BLaER1 treated with 17β-estradiol and CSF1 and Interleukin-3, amounts not matched to agents 10 nM and 100 nM (cell line): ENCODE measurements around the gene SH3RF1.
A peak's percentile ranks its signal among the peaks of the same experiment; 100 is the strongest.

Source experiments
- H3K27ac ChIP-seq, 11 experiments: shearing (Covaris generic); formaldehyde crosslinking; 2 replicates each; pipeline ENCODE4 v1.8.1; 2022
- H3K27me3 ChIP-seq, 11 experiments: shearing (Covaris generic); formaldehyde crosslinking; 2 replicates each; pipeline ENCODE4 v1.8.1; 2022
- H3K36me3 ChIP-seq, 11 experiments: shearing (Covaris generic); formaldehyde crosslinking; 2 replicates each; pipeline ENCODE4 v1.8.1; 2022
- H3K4me1 ChIP-seq, 10 experiments: shearing (Covaris generic); formaldehyde crosslinking; 2 replicates each; pipeline ENCODE4 v1.8.1; 2022
- H3K4me2 ChIP-seq, 11 experiments: shearing (Covaris generic); formaldehyde crosslinking; 2 replicates each; pipeline ENCODE4 v1.8.1; 2022
- H3K4me3 ChIP-seq, 10 experiments: shearing (Covaris generic); formaldehyde crosslinking; 2 replicates each; pipeline ENCODE4 v1.8.1; 2022
- H3K9ac ChIP-seq, 11 experiments: shearing (Covaris generic); formaldehyde crosslinking; 2 replicates each; pipeline ENCODE4 v1.8.1; 2022
- H3K9me3 ChIP-seq, 11 experiments: shearing (Covaris generic); formaldehyde crosslinking; replicated peaks in 1 of 11; 2 replicates each; pipeline ENCODE4 v1.8.1; 2022
- H4K20me1 ChIP-seq, 11 experiments: shearing (Covaris generic); formaldehyde crosslinking; 2 replicates each; pipeline ENCODE4 v1.8.1; 2022
- Cebpa-rat ChIP-seq, 11 experiments: shearing (Covaris generic); IDR thresholded peaks; 2 replicates each; pipeline ENCODE4 v1.8.1; 2022

SH3RF1 gene

DNA sequence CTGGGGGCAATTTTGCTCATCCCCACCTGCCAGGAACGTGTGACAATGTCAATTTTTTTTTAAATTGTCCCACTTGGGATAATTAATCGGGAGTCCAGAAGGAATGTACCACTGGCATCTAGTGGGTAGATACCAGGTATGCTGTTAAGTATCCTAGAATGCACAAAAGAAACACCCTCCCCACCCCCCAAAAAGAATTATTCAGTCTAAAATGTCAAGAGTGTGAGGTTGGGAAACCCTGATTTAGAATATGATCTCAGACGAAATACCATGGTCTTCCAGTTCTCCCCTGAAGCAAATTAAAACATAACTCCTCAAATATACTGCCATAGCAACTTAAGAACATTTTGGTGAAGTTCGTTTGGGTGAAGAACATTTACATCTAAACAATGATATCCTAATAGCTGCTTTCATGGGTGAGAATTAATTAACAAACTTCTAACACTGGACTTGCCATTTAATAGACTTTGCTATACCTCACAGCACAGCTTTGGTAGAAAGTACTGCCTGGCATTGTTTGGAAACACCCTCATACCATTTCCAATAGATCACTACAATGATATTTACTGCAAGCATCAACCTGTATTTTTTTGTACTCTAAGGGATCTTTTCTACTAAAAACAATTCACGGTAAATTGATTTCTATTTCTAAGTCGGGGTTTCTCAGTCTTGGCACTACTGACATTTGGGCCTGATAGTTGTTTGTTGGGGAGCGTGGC, 36.5 kb downstream of the SH3RF1 start:
- Histone ChIP-seq H3K4me2 (peak overlapping the region in 7 of 11 experiments; percentile 5 to 45 (median 39); a peak in 11 of 22 replicates), H3K36me3 (peaks cover 0 to 58% (median 20%) of the 10 kb centered on the region in 11 experiments; a peak in 12 of 22 replicates), H3K27ac (peak overlapping the region in 4 of 11 experiments; percentile 9 to 43 (median 17); a peak in 3 of 22 replicates), H3K9ac (no peak overlapping the region), H3K9me3 (no peaks in the 10 kb centered on the region), H4K20me1 (peaks cover 3 to 99% (median 55%) of the 10 kb centered on the region in 11 experiments; a peak in 19 of 22 replicates), H3K27me3 (no peaks in the 10 kb centered on the region), H3K4me1 (peaks cover 9 to 26% (median 21%) of the 10 kb centered on the region in 10 experiments), H3K4me3 (no peak overlapping the region)
- no peak for TF ChIP-seq Cebpa-rat (IDR thresholded peaks at IDR 0.05)

DNA sequence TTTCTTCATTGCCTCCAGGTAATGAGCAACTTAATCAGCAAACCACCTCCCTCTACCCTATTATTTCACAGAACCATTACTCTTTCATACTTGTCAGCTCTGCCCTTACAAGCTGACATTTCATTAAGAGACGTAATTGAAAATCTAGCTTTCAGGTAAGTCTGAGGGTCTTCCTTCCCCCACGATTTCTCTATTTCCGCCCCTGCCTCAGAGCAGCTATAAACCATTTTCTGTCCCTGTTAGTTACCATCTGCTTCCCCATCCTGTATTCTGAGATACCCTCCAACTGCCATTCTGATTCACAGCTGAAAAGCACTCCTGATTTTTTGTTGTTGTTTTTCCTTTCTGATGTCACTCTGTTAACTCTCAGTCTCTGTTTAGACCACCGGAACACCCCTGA, 37.1 kb downstream of the SH3RF1 start:
- Histone ChIP-seq H3K27ac (peak overlapping the region in 3 of 11 experiments; percentile 9 to 22 (median 12); a peak in 2 of 22 replicates), H3K4me1 (peaks cover 13 to 28% (median 23%) of the 10 kb centered on the region in 10 experiments), H3K9ac (no peak overlapping the region), H3K36me3 (peaks cover 0 to 59% (median 20%) of the 10 kb centered on the region in 11 experiments; a peak in 14 of 22 replicates), H3K4me2 (peak overlapping the region in 7 of 11 experiments; percentile 5 to 45 (median 39); a peak in 9 of 22 replicates), H3K4me3 (no peak overlapping the region), H4K20me1 (peaks cover 3 to 99% (median 49%) of the 10 kb centered on the region in 11 experiments; a peak in 19 of 22 replicates), H3K9me3 (no peaks in the 10 kb centered on the region), H3K27me3 (no peaks in the 10 kb centered on the region)
- TF ChIP-seq Cebpa-rat (IDR thresholded peaks at IDR 0.05) = no peak

DNA sequence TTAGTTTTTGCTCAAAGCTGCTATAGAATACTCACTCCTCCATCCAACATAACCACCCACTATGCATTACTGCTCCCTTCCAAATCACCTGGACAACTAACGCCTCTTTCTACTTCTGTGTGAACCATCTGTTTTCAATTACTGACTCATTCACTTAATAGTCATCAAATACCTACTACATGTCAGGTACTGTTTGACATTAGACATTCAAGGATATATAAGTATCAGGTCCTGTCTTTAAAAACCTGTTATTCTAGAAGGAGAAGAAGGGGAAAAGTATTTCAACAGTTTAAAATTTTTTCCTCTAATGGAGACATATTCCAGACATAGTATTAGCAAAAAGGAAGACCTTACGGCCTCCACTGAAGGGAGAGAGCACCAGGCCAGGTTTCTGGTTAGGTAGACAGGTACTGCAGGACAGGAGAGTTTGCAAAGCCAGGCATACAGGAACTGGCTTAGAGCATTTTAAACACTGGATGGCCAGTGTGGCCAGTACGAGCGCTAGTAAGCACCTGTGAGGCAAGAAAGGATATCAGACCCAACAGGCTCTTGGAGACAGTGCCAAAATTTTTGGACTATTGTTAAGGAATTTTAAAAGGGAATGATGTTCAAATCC, 39.0 kb downstream of the SH3RF1 start:
- no peaks in the 10 kb centered on the region for H3K9me3 ChIP-seq

DNA sequence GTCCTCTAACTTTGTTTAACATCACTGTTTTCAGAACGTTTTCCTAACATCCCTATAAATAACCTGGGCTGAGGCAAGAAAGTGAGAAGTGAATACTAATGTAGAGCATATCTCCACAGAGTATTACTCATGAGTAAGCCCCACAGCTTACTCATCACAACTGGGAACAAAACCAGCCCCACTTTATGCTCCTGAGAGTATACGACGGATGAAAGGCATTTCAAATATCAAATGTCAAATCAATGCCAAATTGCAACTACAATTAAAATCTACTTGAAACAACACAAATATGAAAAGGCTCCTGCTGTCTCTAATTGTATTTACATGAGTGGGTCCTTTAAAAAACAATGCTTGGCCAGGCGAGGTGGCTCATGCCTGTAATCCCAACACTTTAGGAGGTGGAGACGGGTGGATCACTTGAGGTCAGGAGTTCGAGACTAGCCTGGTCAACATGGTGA, 41.2 kb downstream of the SH3RF1 start:
- H3K4me2 ChIP-seq = peak overlapping the region in 6 of 11 experiments; percentile 14 to 78 (median 68); a peak in 12 of 22 replicates
- no peaks in the 10 kb centered on the region for H3K27me3 ChIP-seq
- peaks cover 24 to 53% (median 42%) of the 10 kb centered on the region in 10 experiments for H3K4me1 ChIP-seq
- TF ChIP-seq Cebpa-rat (IDR thresholded peaks at IDR 0.05) = no peak
- peaks cover 0 to 2% (median 0%) of the 10 kb centered on the region in 11 experiments; a peak in 1 of 22 replicates for H3K9me3 ChIP-seq
- H3K9ac ChIP-seq = peak overlapping the region in 2 of 11 experiments; percentile 20 to 22; a peak in 3 of 22 replicates
- H3K4me3 ChIP-seq = no peak overlapping the region
- H4K20me1 ChIP-seq = peaks cover under 1 to 99% (median 24%) of the 10 kb centered on the region in 11 experiments; a peak in 14 of 22 replicates
- peaks cover 3 to 61% (median 14%) of the 10 kb centered on the region in 11 experiments; a peak in 18 of 22 replicates for H3K36me3 ChIP-seq
- H3K27ac ChIP-seq = peak overlapping the region in 5 of 11 experiments; percentile 28 to 61 (median 43); a peak in 9 of 22 replicates

More for the DNA sequence above, 39.0 kb downstream of the SH3RF1 start:
- H3K9ac ChIP-seq = no peak overlapping the region
- no peak overlapping the region for H3K27ac ChIP-seq
- H3K4me2 ChIP-seq = no peak overlapping the region
- peaks cover 13 to 31% (median 23%) of the 10 kb centered on the region in 10 experiments for H3K4me1 ChIP-seq
- H4K20me1 ChIP-seq = peaks cover 3 to 99% (median 33%) of the 10 kb centered on the region in 11 experiments; a peak in 17 of 22 replicates
- peaks cover 2 to 59% (median 12%) of the 10 kb centered on the region in 11 experiments; a peak in 19 of 22 replicates for H3K36me3 ChIP-seq
- H3K27me3 ChIP-seq = no peaks in the 10 kb centered on the region
- TF ChIP-seq Cebpa-rat (IDR thresholded peaks at IDR 0.05) = no peak
- no peak overlapping the region for H3K4me3 ChIP-seq

DNA sequence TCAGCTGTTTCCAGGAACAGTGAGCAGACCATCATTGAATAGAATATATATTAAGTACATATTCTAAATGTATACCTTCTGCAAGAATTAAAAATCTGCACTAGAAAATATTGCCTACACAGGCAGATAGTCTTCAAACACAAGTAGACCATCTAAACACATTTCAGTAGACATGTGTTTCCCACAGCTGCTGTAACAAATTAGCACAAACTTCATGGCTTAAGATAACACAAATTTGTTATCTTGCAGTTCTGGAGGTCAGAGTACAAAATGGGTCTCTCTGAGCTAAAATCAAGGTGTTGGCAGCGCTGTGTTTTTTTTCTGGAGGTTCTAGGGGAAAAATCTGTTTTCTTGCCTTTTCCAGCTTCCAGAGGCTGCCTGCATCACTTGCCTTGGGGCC, 42.7 kb downstream of the SH3RF1 start:
- no peak overlapping the region for H3K4me3 ChIP-seq

DNA sequence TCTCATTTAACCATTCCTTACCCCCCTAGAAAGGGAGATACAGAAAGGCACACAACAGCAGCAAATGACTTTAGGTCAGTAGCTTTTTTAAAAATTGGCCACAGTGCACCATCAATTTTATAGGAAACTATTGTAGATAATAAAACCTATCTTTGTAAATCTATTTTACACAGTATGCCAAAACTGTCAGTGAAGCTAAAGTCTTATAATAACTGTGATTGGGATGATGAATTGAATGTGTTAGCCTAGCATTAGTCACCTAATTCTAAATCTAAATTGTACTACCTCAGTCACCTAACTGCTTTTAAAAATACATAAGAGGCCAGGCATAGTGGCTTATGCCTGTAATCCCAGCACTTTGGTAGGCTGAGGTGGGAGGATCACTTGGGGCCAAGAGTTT, 44.2 kb downstream of the SH3RF1 start:
- Histone ChIP-seq H3K27me3 (no peaks in the 10 kb centered on the region), H3K4me2 (peak overlapping the region in 6 of 11 experiments; percentile 46 to 80 (median 66); a peak in 9 of 22 replicates), H3K36me3 (peaks cover 3 to 66% (median 14%) of the 10 kb centered on the region in 11 experiments; a peak in 17 of 22 replicates), H3K4me1 (peaks cover 32 to 73% (median 53%) of the 10 kb centered on the region in 10 experiments), H3K27ac (no peak overlapping the region), H3K9me3 (peaks cover 0 to 6% (median 4%) of the 10 kb centered on the region in 11 experiments; a peak in 4 of 22 replicates), H3K4me3 (no peak overlapping the region), H4K20me1 (peaks cover 0 to 99% (median 10%) of the 10 kb centered on the region in 11 experiments; a peak in 13 of 22 replicates), H3K9ac (no peak overlapping the region)
- no peak for TF ChIP-seq Cebpa-rat (IDR thresholded peaks at IDR 0.05)

More for the DNA sequence above, 42.7 kb downstream of the SH3RF1 start:
- H3K9me3 ChIP-seq = peaks cover 0 to 5% (median 0%) of the 10 kb centered on the region in 11 experiments; a peak in 3 of 22 replicates
- peaks cover 26 to 68% (median 47%) of the 10 kb centered on the region in 10 experiments for H3K4me1 ChIP-seq
- peak overlapping the region in 2 of 11 experiments; percentile 17 to 35; a peak in 3 of 22 replicates for H3K27ac ChIP-seq
- H3K4me2 ChIP-seq = no peak overlapping the region; a peak in 1 of 22 replicates
- TF ChIP-seq Cebpa-rat (IDR thresholded peaks at IDR 0.05) = no peak
- peaks cover 0 to 99% (median 14%) of the 10 kb centered on the region in 11 experiments; a peak in 13 of 22 replicates for H4K20me1 ChIP-seq
- no peaks in the 10 kb centered on the region for H3K27me3 ChIP-seq
- H3K9ac ChIP-seq = no peak overlapping the region
- peaks cover 3 to 75% (median 15%) of the 10 kb centered on the region in 11 experiments; a peak in 18 of 22 replicates for H3K36me3 ChIP-seq

DNA sequence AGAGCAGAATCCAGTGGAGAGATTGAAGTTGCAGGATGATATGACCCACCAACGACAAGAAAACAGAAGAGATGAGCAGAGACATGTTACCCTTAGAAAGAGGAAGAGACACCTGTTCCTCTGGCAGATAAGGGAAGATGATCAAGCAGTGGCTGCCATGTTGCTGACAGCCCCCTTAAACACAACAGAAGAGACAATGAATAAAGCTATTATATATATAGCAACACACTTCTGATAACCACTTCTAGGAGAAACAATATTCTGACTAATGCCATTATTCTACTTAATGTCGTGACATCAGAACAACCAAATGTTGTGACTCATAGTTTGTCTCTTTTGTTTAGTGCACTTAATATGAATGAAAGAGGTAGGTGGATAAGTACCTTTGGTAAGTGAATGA, 44.9 kb downstream of the SH3RF1 start:
- Histone ChIP-seq H3K4me3 (no peak overlapping the region), H3K4me1 (peaks cover 32 to 73% (median 53%) of the 10 kb centered on the region in 10 experiments), H4K20me1 (peaks cover 0 to 99% (median 10%) of the 10 kb centered on the region in 11 experiments; a peak in 13 of 22 replicates), H3K27ac (peak overlapping the region in 5 of 11 experiments; percentile 3 to 69 (median 32); a peak in 7 of 22 replicates), H3K9me3 (peaks cover 0 to 6% (median 4%) of the 10 kb centered on the region in 11 experiments; a peak in 4 of 22 replicates), H3K36me3 (peaks cover 3 to 60% (median 17%) of the 10 kb centered on the region in 11 experiments; a peak in 17 of 22 replicates), H3K9ac (no peak overlapping the region), H3K4me2 (peak overlapping the region; percentile 14 to 80 (median 56); a peak in 20 of 22 replicates), H3K27me3 (no peaks in the 10 kb centered on the region)
- no peak for TF ChIP-seq Cebpa-rat (IDR thresholded peaks at IDR 0.05)
